HG03469 (cell line): ENCODE data around the gene C11orf54.

Experiments used
- ATAC-seq: cut with Tn5 transposase; IDR thresholded peaks from one replicate; pipeline ENCODE4 v1.9.1; 2021; ENCODE audit warnings: mild to moderate bottlenecking, moderate library complexity, moderate number of reproducible peaks; ENCODE audit not compliant: unreplicated experiment

C11orf54 gene

DNA sequence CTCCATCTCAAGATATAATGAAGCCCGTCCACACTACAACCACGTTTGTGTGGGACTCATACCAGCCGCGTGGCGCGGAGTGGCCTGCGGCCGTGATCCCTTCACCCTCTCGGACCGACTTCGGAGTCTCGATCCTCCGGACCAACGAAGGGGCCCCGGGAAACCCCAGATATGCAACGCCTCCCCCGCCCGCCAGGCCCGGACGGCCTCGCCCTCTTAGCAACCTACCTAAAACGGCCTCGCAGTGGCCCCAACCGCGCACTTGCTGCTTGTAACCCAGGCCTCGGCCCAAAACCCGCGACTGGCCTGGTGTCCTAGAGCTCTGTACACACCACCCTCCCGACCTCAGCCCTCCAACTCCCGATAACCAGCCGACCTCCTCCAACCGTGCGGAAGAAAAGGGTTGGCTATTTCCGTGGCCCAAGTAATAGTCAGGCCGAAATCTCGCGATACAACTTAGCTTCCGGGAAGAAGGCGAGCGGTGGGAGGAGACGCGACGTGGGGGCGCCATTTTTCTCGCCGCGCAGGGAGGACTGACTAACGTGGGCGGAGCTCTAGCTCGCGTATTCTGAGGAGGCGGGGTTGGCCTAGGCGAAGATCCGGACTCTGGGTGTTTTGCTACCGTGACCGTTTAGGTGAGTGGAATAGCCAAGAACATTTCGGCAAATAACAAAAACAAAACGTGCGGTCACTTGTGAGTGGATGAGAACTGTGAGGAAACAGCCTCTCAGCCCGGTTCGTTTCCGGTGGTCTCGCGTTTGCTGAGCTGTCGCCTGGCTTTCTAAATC, at the start of gene C11orf54, which contains the start of gene TAF1D:
TSS of gene C11orf54 (plus strand) at position 579 of the 788 bp plus-strand sequence. CDS start 5,722 bp downstream, outside the sequence.
TSS of gene TAF1D (minus strand) at position 402 of the 788 bp plus-strand sequence. CDS start 2,191 bp downstream, outside the sequence.
- peak; percentile 70 for ATAC-seq

DNA sequence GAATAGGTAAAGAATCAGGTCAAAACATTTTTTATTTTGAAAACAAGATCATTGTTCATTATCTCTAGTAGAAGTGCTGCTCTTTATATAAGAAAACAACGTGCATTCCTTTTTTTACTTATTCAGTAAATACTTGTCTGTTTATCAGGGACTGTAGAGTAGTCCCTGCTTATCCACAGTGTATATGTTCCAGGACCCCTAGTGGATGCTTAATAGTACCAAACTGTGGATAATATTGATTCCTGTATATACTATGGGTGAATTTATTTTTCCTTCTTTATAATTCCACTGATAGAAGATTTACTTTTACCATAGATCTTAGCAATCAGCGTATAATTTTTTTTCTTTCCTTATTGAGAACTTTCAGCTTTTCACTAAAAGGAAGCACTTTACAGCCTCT, 47.4 kb upstream of the C11orf54 start:
- ATAC-seq = no peak

DNA sequence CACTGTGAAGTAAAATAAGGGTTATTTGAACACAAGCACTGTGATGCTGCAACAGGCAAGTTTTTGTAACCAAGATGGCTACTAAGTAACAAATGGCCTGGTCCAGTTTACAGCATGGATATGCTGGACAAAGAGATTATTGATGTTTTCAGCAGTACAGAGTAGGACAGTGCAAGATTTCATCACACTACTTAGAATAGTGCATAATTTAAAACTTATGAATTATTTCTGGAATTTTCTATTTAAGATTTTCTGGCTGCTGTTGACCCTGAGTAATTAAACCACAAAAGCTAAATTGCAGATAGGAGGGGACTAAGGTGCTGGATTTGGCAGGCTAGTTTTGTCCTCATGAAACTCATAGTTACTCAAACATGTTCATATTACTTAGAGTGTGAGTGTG, 46.9 kb upstream of the C11orf54 start:
- ATAC-seq = no peak

DNA sequence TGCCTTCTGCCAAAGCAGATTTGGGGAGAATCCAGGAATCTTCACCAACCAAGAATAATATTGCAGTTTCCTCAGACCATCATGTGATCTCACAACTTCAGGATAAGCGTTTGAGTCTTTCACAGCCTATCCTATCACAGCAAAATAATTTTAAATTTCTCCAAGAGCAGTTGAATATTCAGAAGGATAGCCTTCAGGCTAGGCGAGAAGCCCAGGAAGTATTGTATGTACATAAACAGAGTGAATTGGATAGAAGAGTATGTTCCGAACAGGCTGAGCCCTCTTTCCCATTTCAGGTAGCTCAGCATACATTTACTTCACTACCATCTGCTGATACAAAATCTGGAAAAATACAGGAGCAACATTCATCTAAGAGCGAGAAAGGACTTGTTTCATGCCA, 43.9 kb upstream of the C11orf54 start:
- ATAC-seq = no peak

DNA sequence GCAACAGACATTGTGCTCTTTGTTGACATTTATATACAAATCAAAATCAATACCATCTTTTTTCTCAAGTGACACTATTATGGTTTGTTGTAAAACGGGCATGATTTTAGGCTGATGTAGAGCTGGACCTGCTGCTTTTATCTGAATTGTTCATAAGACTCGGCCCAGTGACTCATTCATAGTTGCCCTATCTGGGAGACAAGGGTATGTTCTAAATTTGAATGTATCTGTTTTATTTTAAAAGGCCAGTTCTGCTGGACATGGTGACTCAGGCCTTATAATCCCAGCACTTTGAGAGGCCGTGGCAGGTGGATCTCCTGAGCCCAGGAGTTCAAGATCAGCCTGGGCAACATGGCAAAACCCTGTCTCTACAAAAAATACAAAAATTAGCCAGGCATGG, 40.6 kb upstream of the C11orf54 start:
- ATAC-seq = no peak

DNA sequence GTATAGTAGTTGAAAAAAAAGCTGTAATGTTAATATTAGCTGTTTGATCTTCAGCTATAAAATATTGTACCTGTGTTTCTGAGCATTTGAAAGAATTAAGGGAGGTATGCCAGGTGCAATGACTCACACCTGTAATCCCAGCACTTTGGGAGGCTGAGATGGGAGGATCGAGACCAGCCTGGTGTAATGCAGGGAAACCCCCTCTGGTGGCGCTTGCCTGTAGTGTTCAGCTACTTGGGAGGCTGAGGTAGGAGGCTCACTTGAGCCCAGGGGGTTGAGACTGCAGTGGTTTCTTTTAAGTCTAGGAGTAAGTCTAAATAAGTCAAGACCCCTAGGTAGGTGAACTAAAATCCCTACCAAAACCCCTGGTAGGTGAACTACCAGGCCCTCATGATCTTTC, 37.2 kb upstream of the C11orf54 start:
- ATAC-seq = no peak

DNA sequence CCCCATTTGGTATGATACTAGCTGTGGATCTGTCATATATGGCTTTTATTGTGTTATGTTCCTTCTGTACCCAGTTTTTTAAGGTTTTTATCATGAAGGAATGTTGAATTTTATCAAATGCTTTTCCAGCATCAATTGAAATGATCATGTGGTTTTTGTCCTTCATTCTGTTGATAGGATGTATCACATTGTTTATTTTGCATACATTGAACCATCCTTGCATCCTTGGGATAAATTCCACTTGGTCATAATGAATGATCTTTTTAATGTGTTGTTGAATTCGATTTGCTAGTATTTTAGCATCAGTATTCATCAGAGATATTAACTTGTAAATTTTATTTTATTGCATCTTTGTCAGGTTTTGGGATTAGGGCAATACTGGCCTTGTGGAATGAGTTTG, 31.2 kb upstream of the C11orf54 start:
- no peak for ATAC-seq

DNA sequence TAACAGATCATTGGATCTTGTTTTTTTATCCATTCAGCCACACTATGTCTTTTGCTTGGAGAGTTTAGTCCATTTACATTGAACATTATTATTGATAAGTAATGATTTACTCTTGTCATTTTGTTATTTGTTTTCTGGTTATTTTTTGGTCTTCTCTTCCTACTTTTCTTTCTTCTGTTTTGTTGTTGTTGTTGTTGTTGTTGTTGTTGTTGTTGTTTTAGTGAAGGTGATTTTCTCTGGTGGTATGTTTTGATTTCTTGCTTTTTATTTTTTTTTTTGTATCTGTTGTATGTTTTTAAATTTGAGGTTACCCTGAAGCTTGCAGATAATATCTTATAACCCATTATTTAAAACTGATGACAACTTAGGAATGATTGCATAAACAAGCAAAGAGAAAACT, 28.8 kb upstream of the C11orf54 start:
- no peak for ATAC-seq

DNA sequence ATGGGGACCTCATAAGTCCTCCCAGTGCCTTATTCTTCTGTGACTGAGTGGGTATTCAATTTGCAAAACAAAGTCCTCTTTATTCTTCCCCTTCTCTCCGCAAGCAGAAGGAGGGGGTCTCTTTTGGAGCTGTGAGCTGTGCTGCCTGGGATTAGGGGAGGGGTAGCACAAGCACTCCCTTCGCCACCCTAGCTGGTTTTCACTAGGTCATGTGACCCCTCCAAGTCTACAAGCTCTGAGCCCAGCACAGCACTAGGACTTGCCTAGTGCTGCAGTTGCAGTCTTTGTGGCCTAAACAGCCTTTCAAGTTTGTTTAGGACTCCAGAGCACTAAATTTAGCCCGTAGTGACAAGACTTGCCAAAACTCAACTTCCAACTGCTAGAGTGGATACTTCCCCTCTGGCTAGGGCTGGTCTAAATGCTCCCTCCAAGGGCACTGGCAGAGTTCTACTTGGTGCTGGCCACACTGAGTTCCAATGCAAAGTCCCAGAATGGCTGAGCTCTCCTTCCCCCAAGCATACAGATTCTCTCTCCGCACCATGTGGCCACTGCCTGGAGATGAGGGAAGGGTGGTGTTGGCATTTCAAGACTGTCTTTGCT, 25.6 kb upstream of the C11orf54 start:
- no peak for ATAC-seq

DNA sequence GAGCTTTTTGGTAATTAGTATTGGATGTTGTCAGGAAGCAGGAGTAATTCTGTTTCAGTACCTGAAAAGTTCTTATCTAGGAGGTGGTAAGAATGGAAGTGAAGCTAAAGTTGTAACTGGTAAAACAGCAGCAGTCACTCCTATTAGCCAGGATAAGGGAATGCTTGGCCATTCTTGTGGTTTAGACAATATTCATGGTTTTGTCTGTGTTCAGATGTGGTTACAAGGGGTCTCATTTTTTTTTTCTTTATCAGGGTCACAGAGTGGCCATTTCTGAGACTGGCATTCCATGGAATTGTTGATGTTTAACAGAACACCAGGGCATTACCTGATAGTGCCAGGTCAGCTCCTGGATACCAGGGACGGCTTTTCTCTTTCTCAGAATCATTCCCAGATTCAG, 24.0 kb upstream of the C11orf54 start:
- ATAC-seq = no peak

DNA sequence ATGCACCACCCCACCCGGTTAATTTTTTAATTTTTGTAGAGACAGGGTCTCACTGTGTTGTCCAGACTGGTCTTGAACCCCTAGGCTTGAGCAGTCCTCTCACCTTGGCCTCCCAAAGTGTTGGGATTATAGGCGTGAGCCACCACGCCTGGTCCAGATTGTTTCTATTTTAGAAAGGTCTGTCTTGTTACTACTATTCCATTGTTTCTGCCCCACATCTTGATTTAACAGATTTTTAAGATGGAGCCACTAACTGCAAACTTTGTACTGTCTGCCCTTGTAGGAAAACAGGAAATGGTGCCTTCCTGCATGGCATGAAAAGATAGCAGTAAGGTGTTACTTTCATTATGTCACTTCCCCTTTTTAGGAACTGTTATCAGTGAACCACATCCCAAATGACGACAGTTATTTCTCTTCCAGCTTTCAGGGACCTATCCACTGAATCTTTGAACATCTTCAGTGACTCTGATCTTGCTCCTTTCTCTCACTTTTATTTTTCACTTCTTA, 23.4 kb upstream of the C11orf54 start:
- ATAC-seq = peak; percentile 94

DNA sequence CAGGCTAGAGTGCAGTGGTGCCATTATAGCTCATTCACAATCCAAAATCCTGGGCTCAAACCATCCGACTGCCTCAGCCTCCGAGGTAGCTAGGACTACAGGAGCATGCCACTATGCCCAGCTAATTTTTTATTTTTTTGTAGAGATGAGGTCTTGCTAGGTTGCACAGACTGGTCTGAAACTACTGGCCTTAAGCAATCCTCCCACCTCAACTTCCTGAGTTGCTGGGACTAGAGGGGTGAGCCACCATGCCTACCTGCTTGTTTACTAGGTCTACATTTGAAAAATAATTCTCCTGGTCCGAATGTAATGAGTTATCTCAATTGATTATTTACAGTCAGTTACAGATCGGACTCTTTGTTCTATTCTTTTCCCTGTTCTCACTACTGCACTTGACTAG, 22.2 kb upstream of the C11orf54 start:
- no peak for ATAC-seq

DNA sequence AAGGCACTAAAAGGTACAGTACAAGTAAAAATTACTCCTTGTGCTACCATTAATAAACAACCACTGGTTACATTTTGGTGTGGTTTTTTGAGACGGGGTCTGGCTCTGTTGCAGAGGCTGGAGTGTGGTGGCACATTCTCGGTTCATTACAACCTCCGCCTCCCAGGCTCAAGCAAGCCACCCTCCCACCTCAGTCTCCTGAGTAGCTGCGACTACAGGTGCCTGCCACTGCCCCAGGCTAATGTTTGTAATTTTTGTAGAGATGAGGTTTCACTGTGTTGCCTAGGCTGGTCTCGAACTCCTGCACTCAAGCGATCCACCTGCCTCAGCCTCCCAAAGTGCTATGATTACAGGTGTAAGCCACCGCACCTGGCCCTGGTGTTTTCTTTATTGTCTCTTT, 20.9 kb upstream of the C11orf54 start:
- ATAC-seq = no peak

DNA sequence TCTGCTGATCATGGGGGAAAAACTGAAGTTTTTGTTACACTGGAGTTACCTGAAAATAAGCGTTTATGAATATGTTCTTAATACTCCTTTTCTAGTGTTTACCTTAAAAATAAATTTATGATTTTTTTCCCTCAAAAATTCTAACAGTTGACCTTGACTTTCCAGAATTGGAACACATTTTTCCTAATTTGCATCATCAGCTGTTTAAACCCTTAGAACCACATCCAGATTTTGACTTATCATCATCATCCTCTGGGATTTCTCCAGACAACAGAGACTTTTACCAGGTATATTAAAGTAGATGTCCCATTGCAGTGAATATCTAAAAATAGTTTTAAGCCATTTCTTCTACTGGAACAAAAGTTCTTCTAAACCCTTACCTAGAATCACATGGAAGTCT, 17.4 kb upstream of the C11orf54 start:
- no peak for ATAC-seq

DNA sequence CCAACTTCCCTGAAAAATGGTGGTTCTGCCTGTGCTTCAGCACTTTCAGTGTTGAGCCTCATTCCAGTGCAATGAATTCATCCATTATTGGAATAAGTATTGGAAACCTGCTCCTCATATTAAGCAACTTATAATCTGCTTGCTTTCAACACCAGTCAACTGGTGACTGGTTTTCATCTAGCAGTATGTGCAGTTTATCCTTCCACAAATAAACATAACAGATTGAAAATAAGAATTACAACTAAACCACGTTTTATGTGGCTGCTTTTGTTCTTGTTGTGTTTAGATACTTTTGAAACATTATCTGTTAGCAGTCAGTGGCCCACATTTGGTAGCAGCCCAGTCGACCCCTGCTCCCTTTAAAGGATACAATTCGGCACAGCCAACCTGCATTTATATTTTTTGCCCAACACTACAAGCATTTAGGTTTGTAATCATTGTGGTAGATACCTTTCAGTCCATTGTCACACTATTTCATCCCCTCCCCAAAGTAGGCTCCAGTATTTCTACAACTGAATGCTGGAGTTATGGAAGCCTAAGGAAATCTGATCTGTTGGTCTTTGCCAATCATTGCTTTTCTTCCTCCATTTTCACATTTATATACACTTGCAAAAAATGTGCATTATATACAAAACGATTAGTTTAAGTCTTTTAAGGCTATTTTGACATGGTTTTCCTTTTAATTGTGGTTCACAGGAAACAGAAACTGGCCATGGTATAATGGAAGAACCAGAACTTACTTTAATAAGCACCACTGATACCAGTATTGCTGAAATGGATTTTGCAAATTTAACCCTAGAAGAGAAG, 13.3 kb upstream of the C11orf54 start:
- ATAC-seq = no peak

DNA sequence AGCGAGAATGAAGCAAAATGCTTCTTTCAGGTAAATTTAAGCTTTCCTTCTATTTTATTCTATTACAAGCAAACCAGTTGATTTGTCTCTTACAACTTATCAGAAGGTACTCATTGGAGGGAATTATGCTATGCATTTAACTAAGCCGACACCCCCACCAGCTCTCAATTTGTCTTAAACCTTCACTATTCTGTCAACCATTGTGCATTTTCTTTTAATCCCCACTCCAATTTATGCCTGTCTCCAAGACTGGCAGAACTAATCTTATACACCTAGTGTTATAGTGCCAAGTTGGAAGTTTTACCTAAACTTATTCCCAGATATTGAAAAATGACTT, 12.7 kb upstream of the C11orf54 start:
- no peak for ATAC-seq

DNA sequence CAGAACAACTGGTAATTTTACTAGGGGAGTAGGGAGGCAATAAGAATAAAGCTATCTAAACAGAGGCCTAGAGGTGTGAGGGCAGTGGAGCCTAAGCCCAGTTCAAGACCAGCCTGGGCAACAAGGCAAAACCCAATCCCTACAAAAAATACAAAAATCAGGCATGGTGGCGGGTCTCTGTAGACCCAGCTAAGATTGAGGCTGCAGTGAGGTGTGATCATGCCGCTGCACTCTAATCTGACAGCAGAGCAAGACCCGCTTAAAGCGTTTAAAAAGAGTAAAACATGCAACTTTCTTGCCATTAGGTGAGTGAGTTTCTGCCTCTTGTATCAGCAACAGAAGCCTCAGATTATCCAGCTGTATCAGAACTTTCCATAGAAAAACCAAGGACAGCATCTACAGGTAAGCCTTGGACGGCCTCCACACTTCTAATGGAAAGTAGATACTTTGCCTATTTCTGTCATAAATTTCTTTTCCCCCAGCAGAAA, 12.3 kb upstream of the C11orf54 start:
- ATAC-seq = no peak

DNA sequence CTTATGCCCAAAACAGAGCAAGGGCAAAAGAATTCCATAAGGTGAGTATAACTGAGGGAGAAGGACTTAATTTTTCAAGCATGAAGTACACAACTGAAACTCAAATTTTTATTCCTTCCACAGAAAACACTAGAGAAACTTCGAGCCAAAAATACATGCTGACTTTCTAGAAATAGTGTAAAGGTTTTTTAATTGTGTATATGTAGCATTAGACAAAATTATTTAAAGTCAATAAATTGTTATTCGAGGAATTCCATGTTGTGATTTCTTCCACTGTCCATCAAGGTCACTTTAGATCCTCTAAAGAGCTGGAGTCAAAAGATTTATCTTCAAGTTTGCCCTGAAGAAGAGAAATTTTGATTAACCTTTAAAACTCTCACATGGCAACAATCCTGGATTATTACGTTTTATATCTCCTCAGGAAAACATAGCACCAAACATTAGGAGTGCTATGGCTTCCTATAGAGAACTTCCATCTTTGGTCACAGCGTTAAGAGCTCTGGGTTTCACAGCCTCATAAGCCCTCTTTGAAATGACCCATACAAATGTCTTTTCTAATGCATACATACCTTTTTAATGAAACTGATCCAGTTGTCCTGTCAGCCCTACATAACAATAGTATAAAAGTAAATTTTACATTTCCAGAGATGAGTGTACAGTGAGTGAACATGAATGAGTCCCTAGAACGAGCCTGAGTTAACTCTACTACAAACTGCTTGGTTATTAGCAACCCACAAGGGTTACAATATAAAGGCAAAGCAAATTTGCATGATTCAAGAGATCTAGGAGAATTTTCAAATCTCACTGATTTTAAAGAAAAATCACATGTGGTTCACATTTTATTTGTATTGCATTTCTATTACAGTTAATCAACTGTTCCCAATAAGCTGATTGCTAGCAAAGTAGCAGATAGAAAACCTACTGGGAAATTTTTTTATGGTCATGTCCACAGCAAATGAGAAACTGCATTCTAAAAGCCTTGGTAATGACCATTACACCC, 11.1 kb upstream of the C11orf54 start:
- no peak for ATAC-seq

DNA sequence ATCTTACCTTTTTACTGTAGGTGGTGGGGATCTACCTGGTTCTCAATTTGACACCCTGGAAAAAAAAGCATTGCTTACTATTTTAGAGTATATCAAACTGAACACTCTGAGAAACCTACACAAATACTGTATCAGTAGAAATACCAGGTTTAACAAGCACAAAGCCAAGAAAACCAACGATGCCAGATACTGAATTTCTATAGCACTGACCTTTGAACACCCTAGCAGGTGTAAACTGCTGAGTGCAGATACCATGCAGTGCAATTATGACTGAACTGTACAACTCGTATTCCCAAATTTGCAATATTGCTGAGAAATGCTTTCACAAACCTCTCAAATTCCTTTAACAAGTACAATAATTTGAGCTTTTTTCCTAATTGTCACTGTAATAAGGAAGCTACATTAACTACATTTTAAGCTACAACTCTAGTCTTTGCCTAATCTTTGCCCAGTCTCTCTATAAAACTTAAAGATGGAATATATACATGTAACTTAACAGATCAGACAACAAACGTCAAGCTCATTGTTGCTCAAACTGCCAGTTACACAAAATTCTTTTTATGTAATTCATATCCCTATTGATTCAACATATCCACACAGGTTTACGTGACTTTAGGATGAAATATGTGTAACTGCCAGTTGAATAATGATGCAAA, 9.1 kb upstream of the C11orf54 start:
- no peak for ATAC-seq

DNA sequence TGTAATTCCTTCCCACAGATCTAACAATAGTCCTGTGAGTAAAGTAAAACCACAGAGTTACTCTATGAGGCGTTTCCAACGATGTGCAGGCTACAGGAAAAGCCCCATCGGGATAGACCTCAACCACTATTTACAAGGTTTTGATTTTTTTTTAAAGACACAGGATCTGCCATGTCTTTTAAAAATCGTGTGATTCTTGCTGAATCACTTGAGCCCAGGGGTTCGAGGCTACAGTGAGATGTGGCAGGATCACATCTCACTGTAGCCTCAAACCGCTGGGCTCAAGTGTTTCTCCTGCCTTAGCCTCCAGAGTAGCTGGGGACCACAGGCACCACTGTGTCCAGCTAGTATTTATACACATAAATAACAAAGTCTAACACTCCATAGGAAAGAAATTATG, 8.0 kb upstream of the C11orf54 start:
- no peak for ATAC-seq
